Measurements from ENCODE around the gene KCNH8.
"Not testable (repeated sequence)": the region's sequence is repeated elsewhere in the genome, so short reads cannot be mapped to it uniquely, and the experiment has no call there.

KCNH8 gene

GRCh38 chr3:19183584-19183983 is 35.3 kb downstream of the KCNH8 start:
- no peak for DNase-seq

- DNase-seq, result no peak
These were observed 41.8 kb downstream of the KCNH8 start for GRCh38 chr3:19190126-19190525.

- DNase-seq, result no peak
These were observed 42.3 kb downstream of the KCNH8 start for GRCh38 chr3:19190602-19191001.

- no peak for DNase-seq
These were observed 50.8 kb downstream of the KCNH8 start for GRCh38 chr3:19199131-19199530.

- no peak for DNase-seq
These were observed 54.0 kb downstream of the KCNH8 start for GRCh38 chr3:19202303-19202702.

- DNase-seq, result no peak
These were observed 54.4 kb downstream of the KCNH8 start for GRCh38 chr3:19202754-19203153.

GRCh38 chr3:19206540-19206939 is 58.2 kb downstream of the KCNH8 start:
- DNase-seq, result no peak

- DNase-seq, result no peak
These were observed 65.4 kb downstream of the KCNH8 start for GRCh38 chr3:19213603-19214220.

GRCh38 chr3:19215427-19215826 is 67.1 kb downstream of the KCNH8 start:
- DNase-seq, result no peak

GRCh38 chr3:19216669-19217337 is 68.5 kb downstream of the KCNH8 start:
- DNase-seq, result no peak

- DNase-seq, result no peak
These were observed 72.0 kb downstream of the KCNH8 start for GRCh38 chr3:19220311-19220710.

- no peak for DNase-seq
These were observed 72.8 kb downstream of the KCNH8 start for GRCh38 chr3:19221081-19221480.

GRCh38 chr3:19226479-19226878 is 78.2 kb downstream of the KCNH8 start:
- no peak for DNase-seq

GRCh38 chr3:19228167-19228566 is 79.9 kb downstream of the KCNH8 start:
- no peak for DNase-seq

GRCh38 chr3:19229086-19229485 is 80.8 kb downstream of the KCNH8 start:
- no peak for DNase-seq

GRCh38 chr3:19229881-19230280 is 81.6 kb downstream of the KCNH8 start:
- DNase-seq, result not testable (repeated sequence)

GRCh38 chr3:19231792-19232461 is 83.6 kb downstream of the KCNH8 start:
- no peak for DNase-seq

GRCh38 chr3:19232566-19232965 is 84.3 kb downstream of the KCNH8 start:
- no peak for DNase-seq

- not testable (repeated sequence) for DNase-seq
These were observed 85.8 kb downstream of the KCNH8 start for GRCh38 chr3:19233882-19234784.

GRCh38 chr3:19248143-19248542 is 99.8 kb downstream of the KCNH8 start:
- DNase-seq, result no peak

- DNase-seq, result no peak
These were observed 100.5 kb downstream of the KCNH8 start for GRCh38 chr3:19248767-19249166.

GRCh38 chr3:19250959-19251610 is 102.8 kb downstream of the KCNH8 start:
- DNase-seq, result no peak

GRCh38 chr3:19254189-19254588 is 105.9 kb downstream of the KCNH8 start:
- no peak for DNase-seq

All from fibroblast of skin of right biceps (primary cell).